OCI-LY7 (cell line): ENCODE data around the gene PCTP. TPM values are rescaled to one million over a fixed set of nuclear protein-coding genes. Genes with fewer than 3 reads are reported as not detected.
A peak's percentile ranks its signal among the peaks of the same experiment; 100 is the strongest.

Experiments
- BruUV-seq: library from RNA; stranded (reverse); fragments of 400-500 nt; replicated peaks from 2 replicates; lab custom pipeline; 2021; lab: Mats Ljungman, UMichigan
- CTCF ChIA-PET: fragments of 300-600 bp; sonication (Branson Sonifier 250); formaldehyde crosslinking; loops from one replicate; lab custom pipeline; 2022; ENCODE audit warnings: antibody characterized with exemption; ENCODE audit not compliant: unreplicated experiment; lab: Charles Lee
- POLR2A ChIA-PET: fragments of 300-600 bp; sonication (Branson Sonifier 250); formaldehyde crosslinking; loops from one replicate; lab custom pipeline; 2022; ENCODE audit warnings: antibody characterized with exemption; lab: Charles Lee
- DNase-seq: peaks from one replicate; pipeline ENCODE4 v3.0.0-alpha.2; 2015; ENCODE audit warnings: low spot score
- H2AFZ ChIP-seq: fragments of 200-600 bp; sonication (generic), shearing (Covaris generic); 2 replicates; pipeline ENCODE4 v1.6.1; 2014; ENCODE audit warnings: mild to moderate bottlenecking, antibody characterized with exemption, low read length, moderate library complexity
- H3K27ac ChIP-seq: fragments of 200-600 bp; sonication (generic); 2 replicates; pipeline ENCODE4 v1.5.1; 2014; ENCODE audit warnings: mixed run types, low read depth, mild to moderate bottlenecking, moderate library complexity, low read length, inconsistent platforms; ENCODE audit not compliant: poor library complexity, severe bottlenecking
- H3K36me3 ChIP-seq: fragments of 200-600 bp; sonication (generic); 2 replicates; pipeline ENCODE4 v1.6.1; 2014; ENCODE audit warnings: mild to moderate bottlenecking, antibody characterized with exemption, low read length, moderate library complexity, mixed read lengths; ENCODE audit not compliant: insufficient read depth
- H3K4me1 ChIP-seq: fragments of 200-600 bp; sonication (generic); 2 replicates; pipeline ENCODE4 v1.5.1; 2014; ENCODE audit warnings: mild to moderate bottlenecking, low read length; ENCODE audit not compliant: insufficient read depth, poor library complexity, severe bottlenecking
- H3K4me2 ChIP-seq: fragments of 200-600 bp; sonication (generic); 2 replicates; pipeline ENCODE4 v1.6.1; 2014; ENCODE audit warnings: mild to moderate bottlenecking, low read length
- H3K4me3 ChIP-seq: fragments of 200-600 bp; sonication (generic); 2 replicates; pipeline ENCODE4 v1.5.1; 2014; ENCODE audit warnings: mild to moderate bottlenecking, low read depth, low read length; ENCODE audit not compliant: poor library complexity, severe bottlenecking
- H3K79me2 ChIP-seq: fragments of 200-600 bp; sonication (generic); 2 replicates; pipeline ENCODE4 v1.6.1; 2016; ENCODE audit warnings: low read depth, mild to moderate bottlenecking, low read length, moderate library complexity, mixed read lengths; ENCODE audit not compliant: insufficient read depth
- H3K9me2 ChIP-seq: fragments of 200-600 bp; sonication (generic); 2 replicates; pipeline ENCODE4 v1.6.1; 2016; ENCODE audit warnings: mild to moderate bottlenecking, low read length, mixed read lengths; ENCODE audit not compliant: insufficient read depth
- H3K9me3 ChIP-seq: fragments of 200-600 bp; sonication (generic); 2 replicates; pipeline ENCODE4 v1.6.1; 2014; ENCODE audit warnings: mild to moderate bottlenecking, mixed run types, low read length, mixed read lengths
- H4K20me1 ChIP-seq: fragments of 200-600 bp; sonication (generic); 2 replicates; pipeline ENCODE4 v1.6.1; 2014; ENCODE audit warnings: mild to moderate bottlenecking, antibody characterized with exemption, low read length, moderate library complexity, mixed read lengths; ENCODE audit not compliant: insufficient read depth
- CTCF ChIP-seq: fragments of 200-600 bp; sonication (generic); conservative IDR thresholded peaks from 2 replicates; pipeline ENCODE4 v1.5.1; 2014; ENCODE audit warnings: mild to moderate bottlenecking, antibody characterized with exemption, low read length, moderate library complexity, mixed read lengths
- EZH2phosphoT487 ChIP-seq: fragments of 200-600 bp; sonication (generic); IDR thresholded peaks from 2 replicates; pipeline ENCODE4 v1.6.1; 2018; ENCODE audit warnings: low read depth, borderline replicate concordance, mild to moderate bottlenecking, mixed run types, antibody characterized with exemption, low read length, moderate library complexity, mixed read lengths
- intact Hi-C: fragments of 100-400 bp; cut with micrococcal nuclease; formaldehyde crosslinking; loops from one replicate; pipeline ENCODE4 v1.10.0; 2022; ENCODE audit not compliant: unreplicated experiment
- total RNA-seq, 2 experiments: library from RNA; depleted of rRNA in 1 of 2; stranded (reverse); fragments of >200 nt in 1 of 2; shearing (Covaris generic) in 1 of 2; gene quantifications; 2 replicates each; pipeline ENCODE4 v1.2.3, GENCODE V29; 2014 to 2022

Gene PCTP
- total RNA-seq, 2 experiments from 2014 or later: 6.1 to 9.4 TPM

- Histone ChIP-seq H3K9me3 (no peaks in the 10 kb centered on the region), H4K20me1 (no peaks in the 10 kb centered on the region), H3K27ac (no peak overlapping the region), H2AFZ (no peak overlapping the region), H3K4me2 (no peak overlapping the region), H3K4me1 (no peaks in the 10 kb centered on the region), H3K79me2 (no peaks in the 10 kb centered on the region), H3K36me3 (no peaks in the 10 kb centered on the region), H3K4me3 (no peak overlapping the region), H3K9me2 (no peaks in the 10 kb centered on the region)
- TF ChIP-seq EZH2phosphoT487: no peak
- TF ChIP-seq CTCF: no peak
- intact Hi-C loops: no loop called here
- POLR2A ChIA-PET: no interaction called here
- BruUV-seq: no TSS peak
- no peak for DNase-seq
- CTCF ChIA-PET: no interaction called here
Observed at GRCh38 chr17:55822028-55822427, 71.2 kb downstream of the PCTP start.

- no peak overlapping the region for H3K4me3 ChIP-seq
- no peaks in the 10 kb centered on the region for H3K4me1 ChIP-seq
- TF ChIP-seq CTCF: peak; percentile 76
- no peak for TF ChIP-seq EZH2phosphoT487
- H3K27ac ChIP-seq: no peak overlapping the region
- no peaks in the 10 kb centered on the region for H3K9me3 ChIP-seq
- no peaks in the 10 kb centered on the region for H3K79me2 ChIP-seq
- no peak overlapping the region for H2AFZ ChIP-seq
- no TSS peak for BruUV-seq
- H3K4me2 ChIP-seq: no peak overlapping the region
- CTCF ChIA-PET: no interaction called here
- H3K36me3 ChIP-seq: no peaks in the 10 kb centered on the region
- POLR2A ChIA-PET: interaction anchor here (1.1 kb wide), 1 partner anchor 53 kb away, joined by 3 read pairs; no protein-coding TSS in a partner anchor
- no peaks in the 10 kb centered on the region for H3K9me2 ChIP-seq
- intact Hi-C loops: loop anchor here (2.0 kb wide), 1 partner anchor 298 kb away; no protein-coding TSS in a partner anchor
- DNase-seq: peak; percentile 18
- no peaks in the 10 kb centered on the region for H4K20me1 ChIP-seq
Observed at GRCh38 chr17:55825213-55825612, 74.4 kb downstream of the PCTP start.

Other genes with a start within 250 kb of the PCTP start
- gene SMIM36, start 239.6 kb upstream of the PCTP start, total RNA-seq (2014; rRNA removed; shearing (Covaris generic)): not detected in 2 replicates
- gene SMIM36, start 239.6 kb upstream of the PCTP start, total RNA-seq (2022): not detected in 2 replicates
- gene TMEM100, start 28.2 kb upstream of the PCTP start, total RNA-seq (2014; rRNA removed; shearing (Covaris generic)): 0.38 and 0.41 TPM in 2 replicates
- gene TMEM100, start 28.2 kb upstream of the PCTP start, total RNA-seq (2022): 0.30 TPM in 1 of 2 replicates, not detected in the other